Uterus (tissue), 4 donors: ENCODE measurements around the gene PACRG. TPM values are rescaled to one million over a fixed set of nuclear protein-coding genes. Genes with fewer than 3 reads are reported as not detected.

Source experiments
- DNase-seq, 2 donors: peaks; one replicate each; pipeline ENCODE4 v3.0.0-alpha.2; 2019 to 2020
- H3K27ac ChIP-seq, 2 donors: fragments of 200-600 bp; sonication (generic); 1 replicate in 1 of 2; 2 replicates in 1 of 2; pipeline ENCODE4 v1.5.1; 2016 to 2018
- H3K27me3 ChIP-seq, 2 donors: fragments of 200-600 bp; sonication (generic); one replicate each; pipeline ENCODE4 v1.5.1; 2018 to 2019; ENCODE audit warnings: control low read depth in 1 of 2
- H3K36me3 ChIP-seq, 2 donors: fragments of 200-600 bp; sonication (generic); one replicate each; pipeline ENCODE4 v1.5.1; 2019; ENCODE audit warnings: control low read depth in 1 of 2
- H3K4me1 ChIP-seq, 2 donors: fragments of 200-600 bp; sonication (generic); one replicate each; pipeline ENCODE4 v1.5.1; 2018 to 2019; ENCODE audit warnings: control low read depth in 1 of 2
- H3K4me3 ChIP-seq, 2 donors: fragments of 200-600 bp; sonication (generic); 1 replicate in 1 of 2; 2 replicates in 1 of 2; pipeline ENCODE4 v1.5.1; 2018 to 2019; ENCODE audit warnings: mild to moderate bottlenecking in 1 of 2
- H3K9me3 ChIP-seq, 2 donors: fragments of 200-600 bp; sonication (generic); one replicate each; pipeline ENCODE4 v1.5.1; 2019; ENCODE audit warnings: control low read depth in 1 of 2
- CTCF ChIP-seq, 4 experiments: fragments of 200-600 bp in 2 of 4; fragments of 450-650 bp in 2 of 4; sonication (generic) in 2 of 4; IDR thresholded peaks; one replicate each; pipeline ENCODE4 v1.5.1; 2016 to 2019; ENCODE audit warnings: antibody characterized with exemption in 4 of 4, mild to moderate bottlenecking in 2 of 4, moderate library complexity in 1 of 4
- POLR2A ChIP-seq, 2 donors: fragments of 450-650 bp; IDR thresholded peaks; one replicate each; pipeline ENCODE4 v1.6.1; 2016; ENCODE audit warnings: antibody characterized with exemption in 2 of 2, mild to moderate bottlenecking in 1 of 2, moderate library complexity in 1 of 2
- intact Hi-C: fragments of 100-400 bp; cut with DNase I; formaldehyde crosslinking; loops from one replicate; pipeline ENCODE4 v1.15.1; 2023; ENCODE audit warnings: low total_unique reads
- total RNA-seq, 4 donors: library from RNA; depleted of rRNA in 3 of 4; stranded (reverse); fragments of >200 nt in 3 of 4; gene quantifications; one replicate each; pipeline versions ENCODE4 v1.1.0 to v1.2.4, GENCODE V29; 2014 to 2023
- donor health status: DM: yes; HTN: yes; CAD: no.

PACRG gene
- total RNA-seq, 4 donors from 2014 or later = 4.6 to 12.3 (median 7.5) TPM

- Histone ChIP-seq H3K36me3 (no peaks in the 10 kb centered on the region), H3K4me3 (no peak overlapping the region), H3K9me3 (no peaks in the 10 kb centered on the region), H3K27me3 (no peaks in the 10 kb centered on the region), H3K4me1 (no peaks in the 10 kb centered on the region), H3K27ac (no peak overlapping the region)
- intact Hi-C loops = no loop called here
- TF ChIP-seq CTCF (IDR thresholded peaks at IDR 0.05) (no peak), POLR2A (IDR thresholded peaks at IDR 0.05) (no peak)
- DNase-seq = no peak
Measured at GRCh38 chr6:162773996-162774395, 46.2 kb downstream of the PACRG start.

GRCh38 chr6:162777091-162777490 is 49.3 kb downstream of the PACRG start:
- no peak overlapping the region for H3K4me3 ChIP-seq
- no peaks in the 10 kb centered on the region for H3K36me3 ChIP-seq
- no peak for DNase-seq
- peaks cover 0 to 3% of the 10 kb centered on the region in 2 donors for H3K9me3 ChIP-seq
- no peak overlapping the region for H3K27ac ChIP-seq
- intact Hi-C loops = no loop called here
- H3K27me3 ChIP-seq = no peaks in the 10 kb centered on the region
- TF ChIP-seq CTCF (IDR thresholded peaks at IDR 0.05) = no peak
- no peak for TF ChIP-seq POLR2A (IDR thresholded peaks at IDR 0.05)
- H3K4me1 ChIP-seq = no peaks in the 10 kb centered on the region

- no peaks in the 10 kb centered on the region for H3K36me3 ChIP-seq
- TF ChIP-seq CTCF (IDR thresholded peaks at IDR 0.05) = no peak
- no peak for TF ChIP-seq POLR2A (IDR thresholded peaks at IDR 0.05)
- H3K9me3 ChIP-seq = peaks cover 0 to 3% of the 10 kb centered on the region in 2 donors
- no peaks in the 10 kb centered on the region for H3K27me3 ChIP-seq
- H3K4me1 ChIP-seq = no peaks in the 10 kb centered on the region
- no peak for DNase-seq
- intact Hi-C loops = no loop called here
- no peak overlapping the region for H3K27ac ChIP-seq
- no peak overlapping the region for H3K4me3 ChIP-seq
Measured at GRCh38 chr6:162778603-162779002, 50.8 kb downstream of the PACRG start.

GRCh38 chr6:162785632-162786242 is 58.0 kb downstream of the PACRG start:
- Histone ChIP-seq H3K36me3 (no peaks in the 10 kb centered on the region), H3K4me3 (no peak overlapping the region), H3K9me3 (peaks cover 0 to 12% of the 10 kb centered on the region in 2 donors), H3K27me3 (no peaks in the 10 kb centered on the region), H3K27ac (no peak overlapping the region), H3K4me1 (no peaks in the 10 kb centered on the region)
- intact Hi-C loops = no loop called here
- no peak for DNase-seq
- TF ChIP-seq CTCF (IDR thresholded peaks at IDR 0.05) = no peak
- TF ChIP-seq POLR2A (IDR thresholded peaks at IDR 0.05) = no peak

- intact Hi-C loops = no loop called here
- Histone ChIP-seq H3K27ac (no peak overlapping the region), H3K4me3 (no peak overlapping the region), H3K4me1 (no peaks in the 10 kb centered on the region), H3K9me3 (no peaks in the 10 kb centered on the region), H3K27me3 (no peaks in the 10 kb centered on the region), H3K36me3 (no peaks in the 10 kb centered on the region)
- no peak for DNase-seq
- no peak for TF ChIP-seq POLR2A (IDR thresholded peaks at IDR 0.05)
- no peak for TF ChIP-seq CTCF (IDR thresholded peaks at IDR 0.05)
Measured at GRCh38 chr6:162798546-162799266, 70.9 kb downstream of the PACRG start.
